GM18517 (cell line): Measurements from ENCODE around the gene SLBP.
"Not testable (repeated sequence)": the region's sequence is repeated elsewhere in the genome, so short reads cannot be mapped to it uniquely, and the experiment has no call there.

ENCODE experiments used
- ATAC-seq: cut with Tn5 transposase; IDR thresholded peaks from one replicate; pipeline ENCODE4 v1.9.1; 2021; ENCODE audit warnings: mild to moderate bottlenecking, moderate library complexity; ENCODE audit not compliant: unreplicated experiment

The SLBP gene

DNA sequence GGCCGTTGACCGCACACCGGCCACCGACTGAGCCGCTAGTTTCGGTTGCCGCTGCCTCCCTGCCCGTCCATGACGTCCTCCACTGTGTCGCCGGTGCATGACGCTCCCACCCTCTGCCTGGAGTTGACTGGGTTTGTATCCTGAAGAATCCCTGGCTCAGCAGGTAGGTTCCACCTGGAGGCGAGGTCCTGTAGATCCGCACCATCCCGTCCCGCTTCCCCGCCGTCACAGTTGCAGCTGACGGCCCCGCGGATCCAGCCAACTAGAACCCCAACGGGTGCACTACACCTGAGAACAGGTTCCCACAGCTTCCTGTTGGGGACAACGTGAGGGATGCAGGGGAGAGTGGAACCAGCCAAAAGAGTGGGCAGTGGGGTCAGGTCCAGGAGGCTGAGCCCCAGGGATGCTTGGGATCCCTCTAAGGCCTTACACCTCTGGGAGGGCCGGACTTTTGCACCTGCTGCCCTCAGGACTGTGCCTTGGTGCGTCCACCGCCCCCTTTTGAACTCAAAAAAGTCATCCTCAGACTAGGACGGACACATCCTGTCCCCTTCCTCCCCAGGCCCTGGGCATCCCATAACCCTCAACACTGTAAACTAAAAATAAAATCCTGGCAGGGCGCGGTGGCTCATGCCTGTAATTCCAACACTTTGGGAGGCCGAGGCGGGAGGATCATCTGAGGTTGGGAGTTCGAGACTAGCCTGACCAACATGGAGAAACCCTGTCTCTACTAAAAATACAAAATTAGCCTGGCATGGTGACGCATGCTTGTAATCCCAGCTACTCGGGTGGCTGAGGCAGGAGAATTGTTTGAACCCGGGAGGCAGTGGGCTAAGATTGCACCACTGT lies 1.1 kb upstream of the SLBP start:
- ATAC-seq = no peak

DNA sequence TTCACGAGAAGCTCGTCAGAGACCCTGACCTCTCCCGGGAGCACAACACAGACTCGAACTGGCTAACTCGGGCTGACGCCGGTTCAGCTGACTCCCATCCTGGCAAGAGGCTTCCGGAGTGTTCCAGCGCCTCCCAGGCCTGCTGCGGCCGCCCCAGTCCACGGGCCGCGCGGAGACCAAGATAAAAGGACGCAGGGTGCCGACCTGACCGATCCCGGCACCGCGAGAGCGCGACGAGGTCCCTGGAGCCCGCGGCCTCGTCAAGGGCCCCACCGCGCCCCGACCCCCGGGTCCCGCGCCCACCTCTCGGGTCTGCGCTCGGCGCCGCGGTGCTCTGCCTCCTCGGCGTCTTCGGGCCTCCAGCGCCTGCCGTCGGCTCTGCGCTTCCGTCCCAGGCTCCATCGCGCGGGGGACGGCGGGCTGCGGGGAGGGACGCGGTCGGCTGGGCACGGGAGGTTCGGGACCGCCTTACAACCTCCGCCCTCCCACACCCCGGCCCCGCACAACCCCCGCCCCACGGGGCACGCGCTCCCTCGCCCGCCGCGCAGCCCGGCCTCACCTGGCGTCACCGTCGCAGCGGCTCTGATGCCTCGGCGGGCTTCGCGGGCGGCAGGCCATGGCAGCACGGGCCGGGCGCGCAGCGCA lies 426 bp downstream of the SLBP start:
- ATAC-seq = peak; percentile 12

- ATAC-seq = no peak
These were observed 1.0 kb downstream of the SLBP start for GRCh38 chr4:1711055-1711570.

DNA sequence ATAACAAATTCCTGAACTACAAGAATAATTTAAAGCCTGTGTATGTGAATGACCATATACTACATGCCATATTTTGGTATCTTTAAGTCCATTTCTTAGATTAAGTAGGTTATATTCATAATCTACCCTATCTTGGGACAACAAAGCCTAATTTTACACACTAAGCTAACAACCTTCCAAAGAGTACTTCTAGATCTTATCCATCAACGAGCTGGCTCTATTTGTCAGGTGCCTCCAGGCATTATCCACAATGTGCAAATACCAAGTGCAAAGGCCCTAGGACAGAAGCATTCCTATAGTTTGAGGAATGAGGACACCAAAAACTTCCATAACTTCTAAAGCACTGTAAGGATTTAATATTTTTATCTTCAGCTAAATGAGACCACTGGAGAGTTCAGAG lies 3.5 kb downstream of the SLBP start:
- ATAC-seq = no peak

DNA sequence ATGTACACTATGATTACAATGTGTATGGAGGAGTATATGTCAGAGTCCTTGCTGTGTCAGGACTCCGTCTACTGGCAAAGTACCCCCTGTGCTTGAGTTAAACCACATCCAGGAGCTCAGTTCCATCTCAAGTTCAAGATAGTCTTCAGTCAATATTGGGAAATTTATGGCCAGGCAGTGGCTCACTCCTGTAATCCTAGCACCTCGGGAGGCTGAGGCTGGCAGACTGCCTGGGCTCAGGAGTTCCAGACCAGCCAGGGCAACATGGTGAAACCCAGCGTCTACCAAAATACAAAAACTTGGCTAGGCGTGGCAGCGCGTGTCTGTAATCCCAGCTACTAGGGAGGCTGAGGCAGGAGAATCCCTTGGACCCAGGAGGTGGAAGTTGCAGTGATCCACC lies 5.8 kb downstream of the SLBP start:
- no peak for ATAC-seq

GRCh38 chr4:1705732-1706131 lies 6.4 kb downstream of the SLBP start:
- ATAC-seq = no peak

GRCh38 chr4:1703867-1704266 lies 8.3 kb downstream of the SLBP start:
- no peak for ATAC-seq

- not testable (repeated sequence) for ATAC-seq
These were observed 10.4 kb downstream of the SLBP start for GRCh38 chr4:1701671-1702070.

DNA sequence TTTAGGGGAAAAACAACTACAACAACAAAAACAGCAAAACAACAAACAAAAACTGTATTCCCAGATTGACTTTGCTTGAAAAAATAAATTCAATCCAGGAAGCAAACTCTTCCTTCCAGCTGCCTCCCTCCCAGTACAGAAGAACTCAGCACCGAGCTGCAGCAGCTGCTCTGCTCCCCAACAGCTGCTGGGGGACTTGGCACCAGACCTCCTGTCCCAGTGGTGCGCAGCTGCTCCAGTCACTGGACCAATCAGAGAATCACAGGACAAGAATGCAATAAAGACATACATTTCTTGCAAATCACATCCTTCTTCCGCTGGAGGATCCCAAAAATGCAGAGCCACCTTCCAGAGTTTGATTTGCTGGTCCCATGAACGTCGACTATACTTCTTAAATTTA lies 16.2 kb downstream of the SLBP start:
- no peak for ATAC-seq

GRCh38 chr4:1693131-1693896 lies 18.8 kb downstream of the SLBP start:
- ATAC-seq = peak; percentile 75

DNA sequence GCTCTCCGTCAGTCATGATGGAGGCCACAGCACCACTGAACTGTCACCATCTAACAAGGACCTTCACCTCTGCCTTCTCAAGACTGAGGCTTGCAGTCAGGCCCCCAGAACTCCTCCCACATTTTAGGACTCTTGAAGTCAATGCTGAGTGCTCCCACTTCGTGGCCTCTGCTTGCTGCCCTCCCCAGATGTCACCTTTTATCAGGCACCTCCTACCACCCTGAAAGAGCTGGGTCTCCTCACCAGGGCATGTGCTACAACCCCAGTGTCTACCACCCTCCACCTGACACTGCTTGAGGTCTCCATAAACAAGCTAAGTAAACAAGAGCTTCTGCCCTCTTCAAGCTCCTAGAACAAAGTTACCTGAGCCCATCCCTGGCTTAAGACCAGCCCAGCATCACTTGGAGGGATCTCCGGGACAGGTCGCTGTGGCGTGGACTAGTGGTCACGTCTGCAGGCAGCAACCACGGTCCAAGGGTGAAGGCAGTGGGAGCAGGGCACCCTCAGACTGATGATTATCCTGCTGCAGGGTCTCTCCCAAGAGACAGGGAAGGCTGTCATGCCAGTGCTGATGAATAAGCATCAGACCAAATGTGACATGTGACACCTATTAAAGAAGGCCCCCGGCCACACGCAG lies 20.3 kb downstream of the SLBP start:
- no peak for ATAC-seq

- ATAC-seq = no peak
These were observed 21.4 kb downstream of the SLBP start for GRCh38 chr4:1690698-1691097.

GRCh38 chr4:1686440-1687036 lies 25.6 kb downstream of the SLBP start:
- no peak for ATAC-seq

DNA sequence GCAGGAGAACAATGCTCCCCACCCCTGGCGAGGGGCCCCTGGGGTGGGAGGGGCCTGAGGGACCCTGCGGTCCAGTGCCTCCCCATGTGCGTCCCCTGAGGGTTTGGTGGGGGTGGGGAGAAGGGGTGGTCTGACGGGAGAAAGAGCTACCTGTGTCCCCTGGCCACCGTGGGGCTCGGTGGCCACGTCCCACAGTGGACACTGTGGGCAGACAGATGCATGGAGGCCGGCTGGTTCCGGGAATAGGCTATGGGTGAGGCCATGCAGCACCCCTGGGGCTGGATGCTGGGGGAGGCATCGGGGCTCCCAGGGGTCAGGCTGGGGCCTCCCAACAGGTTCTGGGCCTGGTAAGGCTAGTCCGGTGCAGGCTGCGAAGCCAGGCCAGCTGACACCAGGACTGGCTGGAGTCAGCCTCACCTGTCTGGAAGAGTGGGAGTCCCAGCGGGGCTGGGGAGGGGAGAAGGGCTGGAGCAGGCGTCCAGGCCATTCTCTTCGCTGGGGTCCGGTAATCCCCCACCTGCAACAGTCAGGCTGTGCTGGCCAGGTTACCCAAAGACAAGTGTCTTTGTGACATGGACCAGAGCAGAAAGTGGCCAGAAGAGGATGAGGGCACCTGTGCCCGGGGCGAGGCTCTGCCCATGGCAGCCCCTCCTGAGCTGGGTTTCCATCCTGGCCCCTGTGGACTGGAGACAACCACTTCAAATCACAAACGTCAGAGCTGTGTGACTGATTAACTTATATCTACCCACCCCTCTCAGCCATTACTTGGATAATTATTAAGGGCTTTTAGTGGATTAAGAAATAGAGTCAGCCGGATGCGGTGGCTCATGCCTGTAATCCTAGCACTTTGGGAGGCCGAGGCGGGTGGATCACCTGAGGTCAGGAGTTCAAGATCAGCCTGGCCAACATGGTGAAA lies 26.6 kb downstream of the SLBP start:
- ATAC-seq = no peak

DNA sequence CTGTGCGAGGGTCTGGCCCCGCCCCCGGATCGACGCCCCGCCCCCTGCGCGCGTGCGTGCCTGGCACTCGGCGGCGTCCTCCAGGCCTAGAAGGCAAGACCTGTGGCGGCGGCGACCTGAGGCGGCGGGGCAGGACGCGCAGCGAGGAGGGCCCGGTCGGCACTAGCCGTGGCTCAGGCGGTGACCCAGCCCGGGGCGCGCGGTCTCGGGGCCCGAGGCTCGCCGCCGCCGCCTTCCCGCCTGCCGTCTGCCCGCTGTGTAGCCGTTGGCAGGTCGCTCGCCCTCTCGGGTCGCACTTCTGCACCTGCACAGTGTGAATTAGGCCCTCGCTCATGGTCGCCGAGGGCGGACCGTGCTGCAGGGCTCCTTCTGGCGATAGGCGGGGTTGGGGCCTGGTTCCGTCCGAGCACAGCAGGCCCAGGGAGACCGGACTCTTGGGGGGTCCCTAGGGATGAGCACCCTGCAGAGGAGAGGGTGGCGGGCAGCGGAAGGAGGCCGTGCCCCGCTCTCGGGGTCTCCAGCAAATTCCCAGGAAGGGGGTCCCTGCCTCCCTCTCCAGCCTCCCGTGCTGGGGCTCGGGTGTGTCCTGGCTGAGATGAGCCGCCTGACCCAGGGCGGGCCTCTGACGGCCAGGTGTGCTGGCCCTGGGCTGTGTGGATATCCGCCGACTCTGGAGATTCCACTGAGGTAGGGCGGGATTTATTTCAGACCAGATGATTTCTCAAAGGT lies 27.4 kb downstream of the SLBP start:
- peak; percentile 22 for ATAC-seq

- peak; percentile 58 for ATAC-seq
These were observed 28.2 kb downstream of the SLBP start, which contains the start of gene FAM53A for GRCh38 chr4:1683736-1684505. TSS of gene FAM53A (minus strand) at chr4:1684313. CDS start at chr4:1668741, 15,572 bp downstream.

- ATAC-seq = no peak
These were observed 28.8 kb downstream of the SLBP start for GRCh38 chr4:1683261-1683735.

DNA sequence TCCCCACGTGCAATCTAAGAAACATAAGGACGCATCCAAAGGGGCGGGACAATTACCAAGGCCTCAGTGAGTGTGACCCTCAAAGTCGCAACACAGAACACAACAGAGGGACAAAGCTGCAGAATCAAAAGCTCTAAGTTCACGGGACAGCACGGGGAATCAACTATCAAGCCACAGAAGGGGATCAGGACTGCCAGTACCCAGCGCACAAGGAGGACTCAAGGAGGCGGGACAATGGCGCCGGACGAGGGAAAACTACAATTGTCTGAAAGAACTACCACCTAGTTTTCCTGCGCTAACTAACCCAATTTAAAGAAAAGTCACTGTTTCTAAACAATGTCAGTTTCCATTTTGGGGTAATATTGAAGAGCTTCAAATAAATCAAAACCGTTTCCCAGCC lies 29.3 kb downstream of the SLBP start:
- no peak for ATAC-seq
